Measurements from ENCODE around the gene CEP290.

The CEP290 gene

DNA sequence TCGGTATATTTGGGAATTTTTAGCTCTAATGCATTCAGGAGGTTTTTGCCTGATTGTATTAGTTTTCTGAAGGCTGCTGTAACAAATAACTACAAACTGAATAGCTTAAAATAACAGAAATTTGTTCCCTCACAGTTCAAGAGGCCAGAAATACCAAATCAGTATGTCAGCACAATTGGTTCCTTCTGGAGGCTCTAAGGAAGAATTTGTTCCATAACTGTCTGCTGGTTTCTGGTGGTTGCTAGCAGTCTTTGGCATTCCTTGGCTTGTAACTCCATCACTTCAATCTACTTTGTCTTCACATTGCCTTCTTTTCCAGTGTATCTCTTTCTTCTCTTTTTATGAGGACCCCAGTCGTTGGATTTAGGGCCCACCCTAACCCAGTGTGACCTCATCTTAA, 21.5 kb upstream of the CEP290 start:
- Histone ChIP-seq H3K27me3 (ENCODE audit: insufficient read depth, poor library complexity, severe bottlenecking) (no peaks in the 10 kb centered on the region), H3K27ac (replicated peaks) (no peak overlapping the region), H3K4me3 (replicated peaks; ENCODE audit: insufficient read depth, low read length) (no peak overlapping the region)
- no peak for DNase-seq (ENCODE audit: low read depth in 1 of 2, low spot score in 1 of 2)
- TF ChIP-seq POLR2AphosphoS5 (IDR thresholded peaks at IDR 0.05; ENCODE audit: low read depth) (no peak), GABPA (IDR thresholded peaks at IDR 0.05; ENCODE audit: low read depth) (no peak)
- TF ChIP-seq, protein P1, sequence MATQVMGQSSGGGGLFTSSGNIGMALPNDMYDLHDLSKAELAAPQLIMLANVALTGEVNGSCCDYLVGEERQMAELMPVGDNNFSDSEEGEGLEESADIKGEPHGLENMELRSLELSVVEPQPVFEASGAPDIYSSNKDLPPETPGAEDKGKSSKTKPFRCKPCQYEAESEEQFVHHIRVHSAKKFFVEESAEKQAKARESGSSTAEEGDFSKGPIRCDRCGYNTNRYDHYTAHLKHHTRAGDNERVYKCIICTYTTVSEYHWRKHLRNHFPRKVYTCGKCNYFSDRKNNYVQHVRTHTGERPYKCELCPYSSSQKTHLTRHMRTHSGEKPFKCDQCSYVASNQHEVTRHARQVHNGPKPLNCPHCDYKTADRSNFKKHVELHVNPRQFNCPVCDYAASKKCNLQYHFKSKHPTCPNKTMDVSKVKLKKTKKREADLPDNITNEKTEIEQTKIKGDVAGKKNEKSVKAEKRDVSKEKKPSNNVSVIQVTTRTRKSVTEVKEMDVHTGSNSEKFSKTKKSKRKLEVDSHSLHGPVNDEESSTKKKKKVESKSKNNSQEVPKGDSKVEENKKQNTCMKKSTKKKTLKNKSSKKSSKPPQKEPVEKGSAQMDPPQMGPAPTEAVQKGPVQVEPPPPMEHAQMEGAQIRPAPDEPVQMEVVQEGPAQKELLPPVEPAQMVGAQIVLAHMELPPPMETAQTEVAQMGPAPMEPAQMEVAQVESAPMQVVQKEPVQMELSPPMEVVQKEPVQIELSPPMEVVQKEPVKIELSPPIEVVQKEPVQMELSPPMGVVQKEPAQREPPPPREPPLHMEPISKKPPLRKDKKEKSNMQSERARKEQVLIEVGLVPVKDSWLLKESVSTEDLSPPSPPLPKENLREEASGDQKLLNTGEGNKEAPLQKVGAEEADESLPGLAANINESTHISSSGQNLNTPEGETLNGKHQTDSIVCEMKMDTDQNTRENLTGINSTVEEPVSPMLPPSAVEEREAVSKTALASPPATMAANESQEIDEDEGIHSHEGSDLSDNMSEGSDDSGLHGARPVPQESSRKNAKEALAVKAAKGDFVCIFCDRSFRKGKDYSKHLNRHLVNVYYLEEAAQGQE (IDR thresholded peaks at IDR 0.05; ENCODE audit: insufficient replicate concordance, low read depth) = no peak
- TF ChIP-seq, protein P2, sequence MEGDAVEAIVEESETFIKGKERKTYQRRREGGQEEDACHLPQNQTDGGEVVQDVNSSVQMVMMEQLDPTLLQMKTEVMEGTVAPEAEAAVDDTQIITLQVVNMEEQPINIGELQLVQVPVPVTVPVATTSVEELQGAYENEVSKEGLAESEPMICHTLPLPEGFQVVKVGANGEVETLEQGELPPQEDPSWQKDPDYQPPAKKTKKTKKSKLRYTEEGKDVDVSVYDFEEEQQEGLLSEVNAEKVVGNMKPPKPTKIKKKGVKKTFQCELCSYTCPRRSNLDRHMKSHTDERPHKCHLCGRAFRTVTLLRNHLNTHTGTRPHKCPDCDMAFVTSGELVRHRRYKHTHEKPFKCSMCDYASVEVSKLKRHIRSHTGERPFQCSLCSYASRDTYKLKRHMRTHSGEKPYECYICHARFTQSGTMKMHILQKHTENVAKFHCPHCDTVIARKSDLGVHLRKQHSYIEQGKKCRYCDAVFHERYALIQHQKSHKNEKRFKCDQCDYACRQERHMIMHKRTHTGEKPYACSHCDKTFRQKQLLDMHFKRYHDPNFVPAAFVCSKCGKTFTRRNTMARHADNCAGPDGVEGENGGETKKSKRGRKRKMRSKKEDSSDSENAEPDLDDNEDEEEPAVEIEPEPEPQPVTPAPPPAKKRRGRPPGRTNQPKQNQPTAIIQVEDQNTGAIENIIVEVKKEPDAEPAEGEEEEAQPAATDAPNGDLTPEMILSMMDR (IDR thresholded peaks at IDR 0.05; ENCODE audit: insufficient read depth, low read length) = no peak

- no peak for DNase-seq (ENCODE audit: low read depth in 1 of 2, low spot score in 1 of 2)
- TF ChIP-seq, protein P1 (IDR thresholded peaks at IDR 0.05; ENCODE audit: insufficient replicate concordance, low read depth) = no peak
- TF ChIP-seq, protein P2 (IDR thresholded peaks at IDR 0.05; ENCODE audit: insufficient read depth, low read length) = no peak
- TF ChIP-seq SPI1 (IDR thresholded peaks at IDR 0.05; ENCODE audit: borderline replicate concordance, low read depth) = no peak
- no peak for TF ChIP-seq GABPA (IDR thresholded peaks at IDR 0.05; ENCODE audit: low read depth)
- TF ChIP-seq POLR2AphosphoS5 (IDR thresholded peaks at IDR 0.05; ENCODE audit: low read depth) = no peak
- no peak overlapping the region for H3K27ac ChIP-seq (replicated peaks)
These were observed 14.3 kb upstream of the CEP290 start for GRCh38 chr12:88156075-88156654.

DNA sequence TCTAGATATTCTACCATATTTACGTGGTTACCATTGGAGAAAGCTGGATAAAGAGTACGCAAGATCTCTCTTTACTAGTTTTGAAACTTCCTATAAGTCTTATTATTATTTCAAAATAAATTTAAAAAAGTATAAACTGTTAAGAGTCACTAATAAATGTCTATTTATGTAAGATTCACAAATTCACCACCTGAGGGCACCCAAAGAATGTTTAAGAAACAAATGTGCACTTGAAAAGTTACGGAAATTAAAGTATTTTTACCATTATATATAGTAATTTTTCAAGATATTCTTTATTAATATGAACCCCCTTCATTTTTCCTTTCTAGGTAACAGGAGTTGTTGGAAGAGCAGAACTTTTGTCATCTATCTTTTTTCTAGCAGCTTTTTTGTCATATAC, 12.1 kb upstream of the CEP290 start:
- Histone ChIP-seq H3K4me3 (replicated peaks; ENCODE audit: insufficient read depth, low read length) (no peak overlapping the region), H3K27me3 (ENCODE audit: insufficient read depth, poor library complexity, severe bottlenecking) (no peaks in the 10 kb centered on the region), H3K27ac (replicated peaks) (no peak overlapping the region)
- TF ChIP-seq, protein P2 (IDR thresholded peaks at IDR 0.05; ENCODE audit: insufficient read depth, low read length) = no peak
- no peak for TF ChIP-seq SPI1 (IDR thresholded peaks at IDR 0.05; ENCODE audit: borderline replicate concordance, low read depth)
- TF ChIP-seq POLR2AphosphoS5 (IDR thresholded peaks at IDR 0.05; ENCODE audit: low read depth) = no peak
- TF ChIP-seq, protein P1 (IDR thresholded peaks at IDR 0.05; ENCODE audit: insufficient replicate concordance, low read depth) = no peak
- no peak for TF ChIP-seq GABPA (IDR thresholded peaks at IDR 0.05; ENCODE audit: low read depth)
- DNase-seq (ENCODE audit: low read depth in 1 of 2, low spot score in 1 of 2) = no peak

More at GRCh38 chr12:88156075-88156654, 14.3 kb upstream of the CEP290 start:
- Histone ChIP-seq H3K27me3 (ENCODE audit: insufficient read depth, poor library complexity, severe bottlenecking) (no peaks in the 10 kb centered on the region), H3K4me3 (replicated peaks; ENCODE audit: insufficient read depth, low read length) (no peak overlapping the region)

All from HL-60 (cell line).